ENCODE data around the gene HNRNPL. TPM values are rescaled to one million over a fixed set of nuclear protein-coding genes. Genes with fewer than 3 reads are reported as not detected.

HNRNPL gene
- total and polyA plus RNA-seq, 9 of the 15 experiments (the other 6 are each of a cell fraction or from before 2014, with no cell fraction given): 39.5 to 610 (median 299) TPM

GRCh38 chr19:38831142-38831605 lies 18.6 kb downstream of the HNRNPL start (continued):
- no peak for TF ChIP-seq BCL6 (CRISPR knock-in tag; IDR thresholded peaks at IDR 0.05)
- TF ChIP-seq MXD1 (CRISPR knock-in tag; IDR thresholded peaks at IDR 0.05; ENCODE audit: borderline replicate concordance, poor library complexity, severe bottlenecking): no peak
- no peak for TF ChIP-seq HCFC1 (IDR thresholded peaks at IDR 0.05; ENCODE audit: low read depth, low read length)
- no peak for TF ChIP-seq MCM7 (IDR thresholded peaks at IDR 0.05)
- no peak for TF ChIP-seq ZNF146 (CRISPR knock-in tag; IDR thresholded peaks at IDR 0.05; ENCODE audit: unreplicated experiment)
- TF ChIP-seq SNAPC5 (CRISPR knock-in tag; IDR thresholded peaks at IDR 0.05): no peak
- TF ChIP-seq MYBL2 (IDR thresholded peaks at IDR 0.05; ENCODE audit: low read depth): no peak
- TF ChIP-seq MYBL2 (CRISPR knock-in tag; IDR thresholded peaks at IDR 0.05; ENCODE audit: borderline replicate concordance): no peak
- TF ChIP-seq ZFX (CRISPR knock-in tag; IDR thresholded peaks at IDR 0.05): no peak
- no peak for TF ChIP-seq E2F4 (CRISPR knock-in tag; IDR thresholded peaks at IDR 0.05; ENCODE audit: low read depth)
- no peak for TF ChIP-seq NFXL1 (CRISPR knock-in tag; IDR thresholded peaks at IDR 0.05)
- peak; percentile 56; the same call in 1 of the 2 replicates for TF ChIP-seq BCOR (IDR thresholded peaks at IDR 0.05)
- no peak for TF ChIP-seq PHF20 (IDR thresholded peaks at IDR 0.05; ENCODE audit: partially characterized antibody)
- no peak for TF ChIP-seq DDX20 (tag; IDR thresholded peaks at IDR 0.05; ENCODE audit: low read depth)
- TF ChIP-seq ZNF511 (CRISPR knock-in tag; IDR thresholded peaks at IDR 0.05): 0 out of 2 replicates have a peak, but pooled peaks have one; percentile 84
- TF ChIP-seq ATF7 (IDR thresholded peaks at IDR 0.05): no peak
- no peak for TF ChIP-seq MLX (CRISPR knock-in tag; conservative IDR thresholded peaks at IDR 0.05)
- no peak for TF ChIP-seq RBM25 (IDR thresholded peaks at IDR 0.05; ENCODE audit: low read depth, low read length, severe bottlenecking)
- TF ChIP-seq TRIM25 (IDR thresholded peaks at IDR 0.05; ENCODE audit: borderline replicate concordance): no peak
- TF ChIP-seq IRF1 (CRISPR knock-in tag; IDR thresholded peaks at IDR 0.05; ENCODE audit: borderline replicate concordance): 0 out of 2 replicates have a peak, but pooled peaks have one; percentile 38
- no peak for TF ChIP-seq RHOXF2B (CRISPR knock-in tag; conservative IDR thresholded peaks at IDR 0.05)
- no peak for TF ChIP-seq ZNF717 (CRISPR knock-in tag; IDR thresholded peaks at IDR 0.05)
- no peak for TF ChIP-seq KLF13 (tag; IDR thresholded peaks at IDR 0.05; ENCODE audit: borderline replicate concordance, low read depth)
- no peak for TF ChIP-seq NCOA4 (IDR thresholded peaks at IDR 0.05; ENCODE audit: partially characterized antibody)
- no peak for TF ChIP-seq GATA2 (CRISPR knock-in tag; IDR thresholded peaks at IDR 0.05)
